Endothelial cell of umbilical vein (primary cell): ENCODE results near the gene SYMPK. TPM values are rescaled to one million over a fixed set of nuclear protein-coding genes. Genes with fewer than 3 reads are reported as not detected.

Source experiments
- BruUV-seq: library from RNA; stranded (reverse); fragments of 400-500 nt; replicated peaks from 2 replicates; lab custom pipeline; 2021; lab: Mats Ljungman, UMichigan
- CTCF ChIA-PET: fragments of 300-600, 350-600 bp; sonication (Branson Sonifier 250); formaldehyde crosslinking; loops from one replicate; lab custom pipeline; 2021; ENCODE audit warnings: antibody characterized with exemption, inconsistent platforms; lab: Charles Lee
- POLR2A ChIA-PET: fragments of 300-600, 350-600 bp; sonication (Branson Sonifier 250); formaldehyde crosslinking; loops from one replicate; lab custom pipeline; 2021; ENCODE audit warnings: antibody characterized with exemption, inconsistent platforms; lab: Charles Lee
- DNase-seq: peaks from one replicate; pipeline ENCODE4 v3.0.0-alpha.2; 2011; ENCODE audit warnings: low read depth, low spot score
- FAIRE-seq: peaks from 2 replicates; lab custom pipeline; 2011; peaks lifted over from hg19 to GRCh38; lab: Jason Lieb, UNC
- H2AFZ ChIP-seq: 2 replicates; pipeline ENCODE4 v1.6.0; 2012; ENCODE audit warnings: low read depth, low read length, control low read depth, inconsistent platforms
- H3K27ac ChIP-seq: 2 replicates; pipeline ENCODE4 v1.5.1; 2011; ENCODE audit warnings: low read depth, mild to moderate bottlenecking, control low read depth, low read length, moderate library complexity; ENCODE audit not compliant: insufficient read depth
- H3K27me3 ChIP-seq, 2 experiments: 2 replicates each; pipeline versions ENCODE4 v1.6.0 to v1.6.1; 2011; ENCODE audit warnings: low read length in 2 of 2, mixed read lengths in 1 of 2; ENCODE audit not compliant: control insufficient read depth in 2 of 2, insufficient read depth in 2 of 2
- H3K36me3 ChIP-seq, 2 experiments: 2 replicates in 1 of 2; 3 replicates in 1 of 2; pipeline ENCODE4 v1.5.1; 2011; ENCODE audit warnings: low read length in 2 of 2, mild to moderate bottlenecking in 1 of 2, moderate library complexity in 1 of 2; ENCODE audit not compliant: control insufficient read depth in 2 of 2, insufficient read depth in 2 of 2; ENCODE audit errors: extremely low read depth in 1 of 2
- H3K4me1 ChIP-seq: 3 replicates; pipeline ENCODE4 v1.5.1; 2011; ENCODE audit warnings: mild to moderate bottlenecking, low read length; ENCODE audit not compliant: control insufficient read depth, insufficient read depth; ENCODE audit errors: extremely low read depth
- H3K4me2 ChIP-seq: 2 replicates; pipeline ENCODE4 v1.6.1; 2011; ENCODE audit warnings: low read length, control low read depth, mixed read lengths; ENCODE audit not compliant: insufficient read depth
- H3K4me3 ChIP-seq, 3 experiments: fragments of 200-600 bp in 1 of 3; sonication (generic), shearing (Covaris generic) in 1 of 3; replicated peaks in 1 of 3; 2 replicates each; pipeline ENCODE4 v1.5.1; 2011 to 2016; ENCODE audit warnings: control low read depth in 3 of 3, low read length in 3 of 3, mild to moderate bottlenecking in 2 of 3, inconsistent platforms in 1 of 3, low read depth in 1 of 3, moderate library complexity in 1 of 3; ENCODE audit not compliant: insufficient read depth in 1 of 3
- H3K79me2 ChIP-seq: 2 replicates; pipeline ENCODE4 v1.6.0; 2012; ENCODE audit warnings: low read length, inconsistent platforms; ENCODE audit not compliant: control insufficient read depth, insufficient read depth
- H3K9ac ChIP-seq: replicated peaks from 2 replicates; pipeline ENCODE3; 2011; ENCODE audit warnings: low read length, control low read depth; ENCODE audit not compliant: insufficient read depth; ENCODE audit errors: extremely low read depth
- H3K9me1 ChIP-seq: replicated peaks from 3 replicates; pipeline ENCODE4 v1.6.0; 2011; ENCODE audit warnings: mild to moderate bottlenecking, low read length; ENCODE audit not compliant: control insufficient read depth, insufficient read depth; ENCODE audit errors: extremely low read depth
- H3K9me3 ChIP-seq: replicated peaks from 2 replicates; pipeline ENCODE4 v1.5.1; 2012; ENCODE audit warnings: low read length, inconsistent platforms; ENCODE audit not compliant: control insufficient read depth, insufficient read depth
- H4K20me1 ChIP-seq: replicated peaks from 2 replicates; pipeline ENCODE3; 2011; ENCODE audit warnings: mild to moderate bottlenecking, low read length; ENCODE audit not compliant: control insufficient read depth, insufficient read depth; ENCODE audit errors: extremely low read depth
- FOS ChIP-seq: IDR thresholded peaks from 2 replicates; pipeline ENCODE4 v1.6.1; 2011; ENCODE audit warnings: mild to moderate bottlenecking, low read length, moderate library complexity, borderline replicate concordance; ENCODE audit not compliant: insufficient read depth
- GATA2 ChIP-seq: IDR thresholded peaks from 2 replicates; pipeline ENCODE4 v1.7.0; 2011; ENCODE audit warnings: low read depth, mild to moderate bottlenecking, moderate library complexity, mixed read lengths, low read length; ENCODE audit not compliant: insufficient read length, insufficient read depth
- JUN ChIP-seq: IDR thresholded peaks from 2 replicates; pipeline ENCODE4 v1.6.1; 2011; ENCODE audit warnings: borderline replicate concordance, low read depth; ENCODE audit not compliant: insufficient read length, insufficient read depth
- MAX ChIP-seq: IDR thresholded peaks from 2 replicates; pipeline ENCODE4 v1.6.1; 2011; ENCODE audit not compliant: insufficient read depth, insufficient read length
- MYC ChIP-seq: IDR thresholded peaks from one replicate; pipeline ENCODE4 v1.6.1; 2011; ENCODE audit warnings: mild to moderate bottlenecking, low read depth, low read length
- POLR2A ChIP-seq: IDR thresholded peaks from 2 replicates; pipeline ENCODE4 v1.6.1; 2012; ENCODE audit warnings: low read depth, mild to moderate bottlenecking, control low read depth, low read length
- POLR2AphosphoS5 ChIP-seq: IDR thresholded peaks from 2 replicates; pipeline ENCODE4 v1.6.1; 2012; ENCODE audit warnings: low read depth, mild to moderate bottlenecking, control low read depth, low read length, moderate library complexity; ENCODE audit not compliant: insufficient read depth
- dilution Hi-C: fragments of 300-500 bp; cut with MboI; formaldehyde crosslinking; loops from one replicate; pipeline ENCODE4 v1.15.0; 2019; ENCODE audit warnings: low sequenced_read_pairs; ENCODE audit not compliant: extremely low pct_ligation_motif_present
- intact Hi-C: fragments of 100-400 bp; cut with micrococcal nuclease; formaldehyde crosslinking; loops from one replicate; pipeline ENCODE4 v1.10.0; 2022
- polyA plus RNA-seq, 4 experiments: library from polyadenylated mRNA; depleted of rRNA in 3 of 4; stranded (reverse) in 3 of 4; unstranded in 1 of 4; fragments of >200 nt; gene quantifications; 2 replicates each; pipeline versions ENCODE4 v1.2.1 to v1.2.3, GENCODE V29; 2011 to 2012; ENCODE audit warnings: missing spikeins in 1 of 4
- total RNA-seq: library from RNA; stranded (reverse); gene quantifications from 2 replicates; pipeline ENCODE4 v1.2.3, GENCODE V29; 2021

The SYMPK gene
- total and polyA plus RNA-seq, 2 donors (not counting 3 experiments of a cell fraction or from before 2014, with no cell fraction given) = 89.8 to 95.7 TPM

- Histone ChIP-seq H2AFZ (peak overlapping the region; percentile 66), H3K27ac (peak overlapping the region; percentile 71), H3K9ac (peak overlapping the region; percentile 77), H4K20me1 (no peaks in the 10 kb centered on the region), H3K36me3 (peaks cover 0 to 3% of the 10 kb centered on the region in 2 experiments), H3K27me3 (no peaks in the 10 kb centered on the region), H3K4me2 (peak overlapping the region; percentile 90), H3K9me3 (no peaks in the 10 kb centered on the region), H3K4me3 (peak overlapping the region; percentile 81 to 92 (median 82)), H3K79me2 (peaks cover 2% of the 10 kb centered on the region), H3K4me1 (peaks cover 14% of the 10 kb centered on the region), H3K9me1 (no peaks in the 10 kb centered on the region)
- no peak for DNase-seq
- TF ChIP-seq GATA2 (no peak), JUN (no peak)
- ChIA-PET POLR2A (interaction anchor here (0.8 to 2.4 kb wide), 6 partner anchors 11 to 283 kb away, joined by 3 to 24 read pairs (median 8); partner anchors contain the start of genes DMWD, FBXO46 and QPCTL), CTCF (interaction anchor here (1.1 to 6.7 kb wide), 10 partner anchors 10 to 299 kb away, joined by 3 to 125 read pairs (median 22); partner anchors contain the start of genes DMPK, FBXO46, QPCTL and SNRPD2)
- no TSS peak for BruUV-seq
- dilution Hi-C loops (no loop called here), intact Hi-C loops (no loop called here)
- FAIRE-seq = peak; percentile 12
Observed at GRCh38 chr19:45768655-45768983, 94.3 kb downstream of the SYMPK start.

GRCh38 chr19:45767881-45768654 lies 94.9 kb downstream of the SYMPK start:
- Histone ChIP-seq H3K79me2 (peaks cover 2% of the 10 kb centered on the region), H3K9ac (peak overlapping the region; percentile 65), H3K9me3 (no peaks in the 10 kb centered on the region), H2AFZ (peak overlapping the region; percentile 59), H3K4me2 (peak overlapping the region; percentile 66), H3K27ac (peak overlapping the region; percentile 3), H3K27me3 (no peaks in the 10 kb centered on the region), H3K9me1 (no peaks in the 10 kb centered on the region), H3K4me3 (peak overlapping the region; percentile 61 to 92 (median 82)), H4K20me1 (no peaks in the 10 kb centered on the region), H3K4me1 (peaks cover 14% of the 10 kb centered on the region), H3K36me3 (peaks cover 0 to 3% of the 10 kb centered on the region in 2 experiments)
- intact Hi-C loops = loop anchor here (1.0 kb wide), 1 partner anchor 75 kb away; no protein-coding TSS in a partner anchor
- FAIRE-seq = peak; percentile 24
- BruUV-seq = no TSS peak
- ChIA-PET POLR2A (interaction anchor here (0.6 to 2.4 kb wide), 4 partner anchors 37 to 303 kb away, joined by 3 to 24 read pairs (median 6); partner anchors contain the start of genes FBXO46 and QPCTL), CTCF (interaction anchor here (1.0 to 6.7 kb wide), 10 partner anchors 10 to 75 kb away, joined by 3 to 125 read pairs (median 21); partner anchors contain the start of genes DMPK, FBXO46, QPCTL and SNRPD2)
- TF ChIP-seq MYC (no peak), GATA2 (no peak), POLR2AphosphoS5 (peak; percentile 47), MAX (no peak), FOS (no peak), JUN (no peak), POLR2A (peak; percentile 51)
- peak; percentile 72 for DNase-seq
- dilution Hi-C loops = no loop called here
